PC-3 (cell line): ENCODE data around the gene SLC17A2.

Source experiments
- EZH2 ChIP-seq: fragments of 300-600 bp; sonication (generic); IDR thresholded peaks from one replicate; pipeline ENCODE4 v1.6.1; 2017; ENCODE audit warnings: antibody characterized with exemption, mild to moderate bottlenecking, low read length; ENCODE audit not compliant: unreplicated experiment
- EZH2phosphoT487 ChIP-seq: fragments of 300-600 bp; sonication (generic); IDR thresholded peaks from 2 replicates; pipeline ENCODE4 v1.6.1; 2018; ENCODE audit warnings: mild to moderate bottlenecking, antibody characterized with exemption, low read length, borderline replicate concordance
- TF ChIP-seq, protein P1 (sequence below): fragments of 300-600 bp; sonication (generic); conservative IDR thresholded peaks from 2 replicates; pipeline ENCODE4 v1.5.1; 2017; ENCODE audit warnings: antibody characterized with exemption, low read depth, mild to moderate bottlenecking, low read length

- TF ChIP-seq, protein P1, sequence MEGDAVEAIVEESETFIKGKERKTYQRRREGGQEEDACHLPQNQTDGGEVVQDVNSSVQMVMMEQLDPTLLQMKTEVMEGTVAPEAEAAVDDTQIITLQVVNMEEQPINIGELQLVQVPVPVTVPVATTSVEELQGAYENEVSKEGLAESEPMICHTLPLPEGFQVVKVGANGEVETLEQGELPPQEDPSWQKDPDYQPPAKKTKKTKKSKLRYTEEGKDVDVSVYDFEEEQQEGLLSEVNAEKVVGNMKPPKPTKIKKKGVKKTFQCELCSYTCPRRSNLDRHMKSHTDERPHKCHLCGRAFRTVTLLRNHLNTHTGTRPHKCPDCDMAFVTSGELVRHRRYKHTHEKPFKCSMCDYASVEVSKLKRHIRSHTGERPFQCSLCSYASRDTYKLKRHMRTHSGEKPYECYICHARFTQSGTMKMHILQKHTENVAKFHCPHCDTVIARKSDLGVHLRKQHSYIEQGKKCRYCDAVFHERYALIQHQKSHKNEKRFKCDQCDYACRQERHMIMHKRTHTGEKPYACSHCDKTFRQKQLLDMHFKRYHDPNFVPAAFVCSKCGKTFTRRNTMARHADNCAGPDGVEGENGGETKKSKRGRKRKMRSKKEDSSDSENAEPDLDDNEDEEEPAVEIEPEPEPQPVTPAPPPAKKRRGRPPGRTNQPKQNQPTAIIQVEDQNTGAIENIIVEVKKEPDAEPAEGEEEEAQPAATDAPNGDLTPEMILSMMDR = no peak
- TF ChIP-seq EZH2 (no peak), EZH2phosphoT487 (no peak)
Measured at GRCh38 chr6:25874822-25875562, 55.5 kb downstream of the SLC17A2 start.
